K562 (cell line): ENCODE data around the gene ATP6V0E2. TPM values are rescaled to one million over a fixed set of nuclear protein-coding genes. Genes with fewer than 3 reads are reported as not detected.

Source experiments
- ARNT ChIP-seq, 2 experiments: fragments of 450-650 bp; IDR thresholded peaks; 2 replicates each; pipeline ENCODE4 v1.6.1; 2016; ENCODE audit warnings: mild to moderate bottlenecking in 1 of 2
- FUS ChIP-seq: fragments of 200-400 bp; formaldehyde crosslinking; optimal IDR thresholded peaks from 2 replicates; pipeline ENCODE3; 2017; ENCODE audit warnings: low read depth, low read length
- HNRNPK ChIP-seq: fragments of 200-400 bp; formaldehyde crosslinking; IDR thresholded peaks from one replicate; pipeline ENCODE4 v1.6.1; 2018; ENCODE audit warnings: mild to moderate bottlenecking, low read depth, low read length; ENCODE audit not compliant: poor library complexity, severe bottlenecking
- L3MBTL2 ChIP-seq: fragments of 450-650 bp; IDR thresholded peaks from 2 replicates; pipeline ENCODE4 v1.6.1; 2016; ENCODE audit warnings: mild to moderate bottlenecking, moderate library complexity
- MAFF ChIP-seq: IDR thresholded peaks from 2 replicates; pipeline ENCODE4 v1.6.1; 2012; ENCODE audit warnings: low read length, improper control_type of control experiment
- MCM3 ChIP-seq: fragments of 450-650 bp; IDR thresholded peaks from 2 replicates; pipeline ENCODE4 v1.6.1; 2016
- MLX ChIP-seq, 2 experiments: fragments of 450-650 bp in 1 of 2; sonication (generic) in 1 of 2; formaldehyde crosslinking; conservative IDR thresholded peaks; 2 replicates each; pipeline versions ENCODE4 v1.4.0 to v1.8.1; 2020 to 2022; ENCODE audit warnings: mild to moderate bottlenecking in 1 of 2, missing genetic modification reagents in 1 of 2
- SMAD4 ChIP-seq: fragments of 250-450 bp; sonication (Bioruptor Pico); conservative IDR thresholded peaks from 2 replicates; pipeline ENCODE4 v1.8.0; 2021; ENCODE audit warnings: inconsistent platforms, mild to moderate bottlenecking, moderate library complexity
- TCF3 ChIP-seq: sonication (generic); formaldehyde crosslinking; IDR thresholded peaks from 2 replicates; pipeline ENCODE4 v1.4.0; 2020; ENCODE audit warnings: mild to moderate bottlenecking, missing genetic modification reagents
- ZFP30 ChIP-seq: fragments of 250-450 bp; sonication (Bioruptor Pico); IDR thresholded peaks from 2 replicates; pipeline ENCODE4 v1.8.0; 2022; ENCODE audit warnings: moderate library complexity, mild to moderate bottlenecking, inconsistent platforms, borderline replicate concordance
- ZNF41 ChIP-seq: fragments of 250-450 bp; sonication (Bioruptor Pico); conservative IDR thresholded peaks from 2 replicates; pipeline ENCODE4 v1.4.0; 2020; ENCODE audit warnings: mild to moderate bottlenecking
- ZNF444 ChIP-seq: fragments of 250-450 bp; sonication (Bioruptor Pico); IDR thresholded peaks from 2 replicates; pipeline ENCODE4 v1.4.0; 2020; ENCODE audit warnings: mild to moderate bottlenecking, moderate library complexity
- ZNF668 ChIP-seq: fragments of 250-450 bp; sonication (Bioruptor Pico); IDR thresholded peaks from 2 replicates; pipeline ENCODE4 v1.8.0; 2022; ENCODE audit warnings: mild to moderate bottlenecking, inconsistent platforms
- ZNF780A ChIP-seq: fragments of 250-450 bp; sonication (Bioruptor Pico); IDR thresholded peaks from 2 replicates; pipeline ENCODE4 v1.5.0; 2021; ENCODE audit warnings: mild to moderate bottlenecking
- polyA plus RNA-seq, 8 experiments: library from polyadenylated mRNA; depleted of rRNA in 4 of 8; stranded (reverse) in 5 of 8; unstranded in 3 of 8; fragments of >200 nt; fragmentation: Nextera tagmentation in 2 of 8; fragmentation: Illumina TruSeq in 1 of 8; extraction: Ambion mirVana in 2 of 8; extraction: Trizol in 1 of 8; gene quantifications; 2 replicates each; pipeline versions ENCODE4 v1.2.1 to v1.2.3, GENCODE V29; 2011 to 2014; ENCODE audit warnings: inconsistent platforms in 1 of 8, missing spikeins in 1 of 8
- total RNA-seq, 7 experiments: library from RNA; depleted of rRNA in 6 of 7; stranded (reverse); fragments of >200 nt in 6 of 7; fragmentation: Illumina TruSeq in 2 of 7; extraction: Trizol in 2 of 7; gene quantifications; 2 replicates each; pipeline versions ENCODE4 v1.2.1 to v1.2.3, GENCODE V29; 2011 to 2021; ENCODE audit warnings: low replicate concordance in 1 of 7
- TF ChIP-seq, protein P1 (sequence below): fragments of 450-650 bp; IDR thresholded peaks from 2 replicates; pipeline ENCODE4 v1.6.1; 2016; ENCODE audit warnings: mild to moderate bottlenecking, moderate library complexity
- TF ChIP-seq, protein P2 (sequence below): IDR thresholded peaks from 2 replicates; pipeline ENCODE4 v1.6.1; 2011; ENCODE audit not compliant: insufficient read length; ENCODE audit errors: extremely low read depth

Gene ATP6V0E2
- total and polyA plus RNA-seq, 9 of the 15 experiments (the other 6 are each of a cell fraction or from before 2014, with no cell fraction given): 0.55 to 18.5 (median 10.9) TPM

DNA sequence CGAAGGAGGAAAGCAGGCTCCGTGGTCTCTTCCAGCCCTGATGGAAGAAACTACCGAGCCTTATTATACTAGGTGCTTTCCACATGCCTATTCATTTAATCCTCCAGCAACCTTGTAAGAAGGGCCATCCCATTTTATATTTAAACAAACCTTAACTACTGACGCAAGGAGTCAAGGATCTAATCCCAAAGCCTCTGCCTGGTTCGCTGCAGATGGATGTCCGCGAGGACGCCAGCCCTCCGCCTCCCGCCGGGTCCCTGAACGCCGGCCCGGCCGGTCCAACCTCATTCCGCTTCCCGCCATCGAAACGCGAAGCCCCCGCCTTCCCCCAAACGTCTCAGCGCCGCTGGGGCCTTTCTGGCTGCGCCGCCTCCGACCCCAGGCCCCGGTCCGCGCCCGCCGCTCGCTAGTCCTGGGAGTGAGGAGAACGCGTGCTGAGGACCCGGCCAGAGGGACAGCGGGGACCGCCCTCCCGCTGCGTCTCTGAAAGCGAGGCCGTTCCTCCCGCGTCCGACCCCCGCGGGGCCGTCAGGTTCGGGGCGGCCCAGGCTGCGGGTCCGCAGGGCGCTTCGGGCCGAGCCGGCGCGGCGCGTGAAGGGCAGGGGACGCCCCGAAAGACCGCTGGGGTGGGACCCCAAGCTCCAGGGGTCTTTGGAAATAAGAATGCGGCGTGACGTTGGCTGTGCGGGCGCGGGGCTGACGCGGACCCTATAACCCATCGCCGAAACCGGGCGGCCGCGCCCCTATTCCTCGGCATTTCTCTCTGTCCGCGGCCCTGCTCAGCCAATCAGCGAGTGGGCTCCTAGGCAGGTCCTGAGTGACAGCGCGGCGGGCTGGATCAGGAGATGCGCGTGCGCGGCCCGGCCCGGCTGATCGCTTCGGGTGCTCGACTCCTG is at the start of gene ATP6V0E2 (continued):
- TF ChIP-seq, protein P1, sequence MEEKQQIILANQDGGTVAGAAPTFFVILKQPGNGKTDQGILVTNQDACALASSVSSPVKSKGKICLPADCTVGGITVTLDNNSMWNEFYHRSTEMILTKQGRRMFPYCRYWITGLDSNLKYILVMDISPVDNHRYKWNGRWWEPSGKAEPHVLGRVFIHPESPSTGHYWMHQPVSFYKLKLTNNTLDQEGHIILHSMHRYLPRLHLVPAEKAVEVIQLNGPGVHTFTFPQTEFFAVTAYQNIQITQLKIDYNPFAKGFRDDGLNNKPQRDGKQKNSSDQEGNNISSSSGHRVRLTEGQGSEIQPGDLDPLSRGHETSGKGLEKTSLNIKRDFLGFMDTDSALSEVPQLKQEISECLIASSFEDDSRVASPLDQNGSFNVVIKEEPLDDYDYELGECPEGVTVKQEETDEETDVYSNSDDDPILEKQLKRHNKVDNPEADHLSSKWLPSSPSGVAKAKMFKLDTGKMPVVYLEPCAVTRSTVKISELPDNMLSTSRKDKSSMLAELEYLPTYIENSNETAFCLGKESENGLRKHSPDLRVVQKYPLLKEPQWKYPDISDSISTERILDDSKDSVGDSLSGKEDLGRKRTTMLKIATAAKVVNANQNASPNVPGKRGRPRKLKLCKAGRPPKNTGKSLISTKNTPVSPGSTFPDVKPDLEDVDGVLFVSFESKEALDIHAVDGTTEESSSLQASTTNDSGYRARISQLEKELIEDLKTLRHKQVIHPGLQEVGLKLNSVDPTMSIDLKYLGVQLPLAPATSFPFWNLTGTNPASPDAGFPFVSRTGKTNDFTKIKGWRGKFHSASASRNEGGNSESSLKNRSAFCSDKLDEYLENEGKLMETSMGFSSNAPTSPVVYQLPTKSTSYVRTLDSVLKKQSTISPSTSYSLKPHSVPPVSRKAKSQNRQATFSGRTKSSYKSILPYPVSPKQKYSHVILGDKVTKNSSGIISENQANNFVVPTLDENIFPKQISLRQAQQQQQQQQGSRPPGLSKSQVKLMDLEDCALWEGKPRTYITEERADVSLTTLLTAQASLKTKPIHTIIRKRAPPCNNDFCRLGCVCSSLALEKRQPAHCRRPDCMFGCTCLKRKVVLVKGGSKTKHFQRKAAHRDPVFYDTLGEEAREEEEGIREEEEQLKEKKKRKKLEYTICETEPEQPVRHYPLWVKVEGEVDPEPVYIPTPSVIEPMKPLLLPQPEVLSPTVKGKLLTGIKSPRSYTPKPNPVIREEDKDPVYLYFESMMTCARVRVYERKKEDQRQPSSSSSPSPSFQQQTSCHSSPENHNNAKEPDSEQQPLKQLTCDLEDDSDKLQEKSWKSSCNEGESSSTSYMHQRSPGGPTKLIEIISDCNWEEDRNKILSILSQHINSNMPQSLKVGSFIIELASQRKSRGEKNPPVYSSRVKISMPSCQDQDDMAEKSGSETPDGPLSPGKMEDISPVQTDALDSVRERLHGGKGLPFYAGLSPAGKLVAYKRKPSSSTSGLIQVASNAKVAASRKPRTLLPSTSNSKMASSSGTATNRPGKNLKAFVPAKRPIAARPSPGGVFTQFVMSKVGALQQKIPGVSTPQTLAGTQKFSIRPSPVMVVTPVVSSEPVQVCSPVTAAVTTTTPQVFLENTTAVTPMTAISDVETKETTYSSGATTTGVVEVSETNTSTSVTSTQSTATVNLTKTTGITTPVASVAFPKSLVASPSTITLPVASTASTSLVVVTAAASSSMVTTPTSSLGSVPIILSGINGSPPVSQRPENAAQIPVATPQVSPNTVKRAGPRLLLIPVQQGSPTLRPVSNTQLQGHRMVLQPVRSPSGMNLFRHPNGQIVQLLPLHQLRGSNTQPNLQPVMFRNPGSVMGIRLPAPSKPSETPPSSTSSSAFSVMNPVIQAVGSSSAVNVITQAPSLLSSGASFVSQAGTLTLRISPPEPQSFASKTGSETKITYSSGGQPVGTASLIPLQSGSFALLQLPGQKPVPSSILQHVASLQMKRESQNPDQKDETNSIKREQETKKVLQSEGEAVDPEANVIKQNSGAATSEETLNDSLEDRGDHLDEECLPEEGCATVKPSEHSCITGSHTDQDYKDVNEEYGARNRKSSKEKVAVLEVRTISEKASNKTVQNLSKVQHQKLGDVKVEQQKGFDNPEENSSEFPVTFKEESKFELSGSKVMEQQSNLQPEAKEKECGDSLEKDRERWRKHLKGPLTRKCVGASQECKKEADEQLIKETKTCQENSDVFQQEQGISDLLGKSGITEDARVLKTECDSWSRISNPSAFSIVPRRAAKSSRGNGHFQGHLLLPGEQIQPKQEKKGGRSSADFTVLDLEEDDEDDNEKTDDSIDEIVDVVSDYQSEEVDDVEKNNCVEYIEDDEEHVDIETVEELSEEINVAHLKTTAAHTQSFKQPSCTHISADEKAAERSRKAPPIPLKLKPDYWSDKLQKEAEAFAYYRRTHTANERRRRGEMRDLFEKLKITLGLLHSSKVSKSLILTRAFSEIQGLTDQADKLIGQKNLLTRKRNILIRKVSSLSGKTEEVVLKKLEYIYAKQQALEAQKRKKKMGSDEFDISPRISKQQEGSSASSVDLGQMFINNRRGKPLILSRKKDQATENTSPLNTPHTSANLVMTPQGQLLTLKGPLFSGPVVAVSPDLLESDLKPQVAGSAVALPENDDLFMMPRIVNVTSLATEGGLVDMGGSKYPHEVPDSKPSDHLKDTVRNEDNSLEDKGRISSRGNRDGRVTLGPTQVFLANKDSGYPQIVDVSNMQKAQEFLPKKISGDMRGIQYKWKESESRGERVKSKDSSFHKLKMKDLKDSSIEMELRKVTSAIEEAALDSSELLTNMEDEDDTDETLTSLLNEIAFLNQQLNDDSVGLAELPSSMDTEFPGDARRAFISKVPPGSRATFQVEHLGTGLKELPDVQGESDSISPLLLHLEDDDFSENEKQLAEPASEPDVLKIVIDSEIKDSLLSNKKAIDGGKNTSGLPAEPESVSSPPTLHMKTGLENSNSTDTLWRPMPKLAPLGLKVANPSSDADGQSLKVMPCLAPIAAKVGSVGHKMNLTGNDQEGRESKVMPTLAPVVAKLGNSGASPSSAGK: peak; percentile 84
- TF ChIP-seq, protein P2, sequence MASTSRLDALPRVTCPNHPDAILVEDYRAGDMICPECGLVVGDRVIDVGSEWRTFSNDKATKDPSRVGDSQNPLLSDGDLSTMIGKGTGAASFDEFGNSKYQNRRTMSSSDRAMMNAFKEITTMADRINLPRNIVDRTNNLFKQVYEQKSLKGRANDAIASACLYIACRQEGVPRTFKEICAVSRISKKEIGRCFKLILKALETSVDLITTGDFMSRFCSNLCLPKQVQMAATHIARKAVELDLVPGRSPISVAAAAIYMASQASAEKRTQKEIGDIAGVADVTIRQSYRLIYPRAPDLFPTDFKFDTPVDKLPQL: no peak
- TF ChIP-seq L3MBTL2: peak; percentile 85
- TF ChIP-seq ZNF780A (CRISPR knock-in tag): no peak
- TF ChIP-seq ZNF444 (CRISPR knock-in tag): no peak
- TF ChIP-seq ZNF668: no peak
- peak; percentile 61 for TF ChIP-seq FUS
- TF ChIP-seq MLX (CRISPR knock-in tag; conservative IDR thresholded peaks at IDR 0.05): no peak
- TF ChIP-seq MAFF: no peak
- TF ChIP-seq ZFP30 (CRISPR knock-in tag): no peak
- no peak for TF ChIP-seq HNRNPK
- no peak for TF ChIP-seq MCM3
- no peak; the same call in 1 of the 2 replicates for TF ChIP-seq TCF3
- no peak for TF ChIP-seq ZNF41 (CRISPR knock-in tag)
- TF ChIP-seq SMAD4: peak; percentile 37; the same call in 1 of the 2 replicates
- TF ChIP-seq ARNT (IDR thresholded peaks at IDR 0.05): no peak
